Liver (tissue), 3 donors: ENCODE results near the gene NDUFV3.

ENCODE experiments used
- ATF3 ChIP-seq: IDR thresholded peaks from 2 replicates; pipeline ENCODE4 v1.6.1; 2016; ENCODE audit warnings: antibody characterized with exemption
- CTCF ChIP-seq: fragments of 150-350 bp; IDR thresholded peaks from 2 replicates; pipeline ENCODE4 v1.5.1; 2017; ENCODE audit warnings: improper control_type of control experiment, low read depth, low read length; ENCODE audit not compliant: missing input control
- EGR1 ChIP-seq, 2 donors: IDR thresholded peaks; 2 replicates each; pipeline ENCODE4 v1.6.1; 2016 to 2018; ENCODE audit warnings: antibody characterized with exemption in 2 of 2, low read depth in 2 of 2
- JUND ChIP-seq, 2 donors: IDR thresholded peaks; 2 replicates each; pipeline ENCODE4 v1.6.1; 2016; ENCODE audit warnings: antibody characterized with exemption in 2 of 2
- REST ChIP-seq: IDR thresholded peaks from 2 replicates; pipeline ENCODE4 v1.6.1; 2016; ENCODE audit warnings: antibody characterized with exemption, mild to moderate bottlenecking
- SP1 ChIP-seq: IDR thresholded peaks from 2 replicates; pipeline ENCODE4 v1.6.1; 2018; ENCODE audit warnings: antibody characterized with exemption, mild to moderate bottlenecking
- YY1 ChIP-seq: IDR thresholded peaks from 2 replicates; pipeline ENCODE4 v1.6.1; 2016; ENCODE audit warnings: antibody characterized with exemption, mild to moderate bottlenecking
- donor health status: healthy.
- donor health status: healthy.

- TF ChIP-seq YY1 (no peak), CTCF (no peak), ATF3 (no peak), SP1 (no peak), REST (no peak), EGR1 (IDR thresholded peaks at IDR 0.05; ENCODE audit: low read depth in 2 of 2) (no peak), JUND (IDR thresholded peaks at IDR 0.05) (no peak)
Measured at GRCh38 chr21:42859891-42860230, 33.2 kb upstream of the NDUFV3 start.
